Measurements from ENCODE around the gene NTRK3.

The NTRK3 gene

DNA sequence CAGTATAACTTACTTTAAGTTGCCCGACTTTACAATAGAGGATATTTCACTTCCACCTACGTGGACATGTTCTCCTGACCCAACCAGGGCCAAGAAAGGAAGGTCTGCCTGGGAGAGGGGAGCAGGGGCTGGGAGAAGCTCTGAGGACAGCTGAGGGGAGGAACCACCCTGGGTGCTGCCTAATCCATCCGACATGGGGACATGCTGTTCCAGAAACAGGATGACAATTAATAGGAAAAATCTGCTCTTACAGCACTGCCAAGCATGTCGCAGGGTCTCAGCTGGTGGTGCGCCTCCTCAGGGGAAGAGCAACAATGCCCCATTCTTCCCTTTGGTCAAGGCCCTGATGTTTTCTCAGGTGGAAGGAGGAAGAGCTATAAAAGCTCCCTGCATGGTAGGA is 132.3 kb downstream of the NTRK3 start:
- TF ChIP-seq, protein P1, sequence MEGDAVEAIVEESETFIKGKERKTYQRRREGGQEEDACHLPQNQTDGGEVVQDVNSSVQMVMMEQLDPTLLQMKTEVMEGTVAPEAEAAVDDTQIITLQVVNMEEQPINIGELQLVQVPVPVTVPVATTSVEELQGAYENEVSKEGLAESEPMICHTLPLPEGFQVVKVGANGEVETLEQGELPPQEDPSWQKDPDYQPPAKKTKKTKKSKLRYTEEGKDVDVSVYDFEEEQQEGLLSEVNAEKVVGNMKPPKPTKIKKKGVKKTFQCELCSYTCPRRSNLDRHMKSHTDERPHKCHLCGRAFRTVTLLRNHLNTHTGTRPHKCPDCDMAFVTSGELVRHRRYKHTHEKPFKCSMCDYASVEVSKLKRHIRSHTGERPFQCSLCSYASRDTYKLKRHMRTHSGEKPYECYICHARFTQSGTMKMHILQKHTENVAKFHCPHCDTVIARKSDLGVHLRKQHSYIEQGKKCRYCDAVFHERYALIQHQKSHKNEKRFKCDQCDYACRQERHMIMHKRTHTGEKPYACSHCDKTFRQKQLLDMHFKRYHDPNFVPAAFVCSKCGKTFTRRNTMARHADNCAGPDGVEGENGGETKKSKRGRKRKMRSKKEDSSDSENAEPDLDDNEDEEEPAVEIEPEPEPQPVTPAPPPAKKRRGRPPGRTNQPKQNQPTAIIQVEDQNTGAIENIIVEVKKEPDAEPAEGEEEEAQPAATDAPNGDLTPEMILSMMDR (IDR thresholded peaks at IDR 0.05; ENCODE audit: control insufficient read depth, extremely low read depth, insufficient read depth): no peak
- DNase-seq (ENCODE audit: low read depth): no peak
- H3K4me3 ChIP-seq (ENCODE audit: low read depth, low read length): no peak overlapping the region

DNA sequence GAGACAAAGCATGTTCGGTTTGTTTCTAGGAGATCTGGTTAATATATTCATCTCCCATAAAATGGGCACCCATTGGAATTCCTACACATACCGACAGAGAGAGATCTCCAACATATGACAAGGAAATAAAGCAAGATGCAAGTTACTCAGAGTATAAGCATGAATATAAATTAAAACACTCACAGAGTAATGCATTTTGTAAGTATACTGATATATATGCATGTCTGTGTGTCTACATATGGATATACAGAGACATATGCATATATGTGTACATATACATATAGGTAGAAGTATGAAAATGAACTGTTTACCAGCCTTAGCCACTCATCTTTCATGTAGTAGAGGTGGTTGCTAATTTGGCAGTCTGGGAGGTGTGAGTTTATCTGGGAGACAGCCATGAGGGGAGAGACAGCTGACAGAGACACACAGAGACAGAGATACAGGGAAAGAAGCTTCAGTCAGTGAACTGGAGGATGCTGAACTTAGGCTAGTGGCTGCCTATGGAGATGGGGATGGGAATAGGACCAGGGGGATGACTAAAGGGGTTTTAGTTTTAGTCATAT is 134.5 kb downstream of the NTRK3 start:
- TF ChIP-seq, protein P1 (IDR thresholded peaks at IDR 0.05; ENCODE audit: control insufficient read depth, extremely low read depth, insufficient read depth): no peak
- DNase-seq (ENCODE audit: low read depth): no peak
- H3K4me3 ChIP-seq (ENCODE audit: low read depth, low read length): no peak overlapping the region

DNA sequence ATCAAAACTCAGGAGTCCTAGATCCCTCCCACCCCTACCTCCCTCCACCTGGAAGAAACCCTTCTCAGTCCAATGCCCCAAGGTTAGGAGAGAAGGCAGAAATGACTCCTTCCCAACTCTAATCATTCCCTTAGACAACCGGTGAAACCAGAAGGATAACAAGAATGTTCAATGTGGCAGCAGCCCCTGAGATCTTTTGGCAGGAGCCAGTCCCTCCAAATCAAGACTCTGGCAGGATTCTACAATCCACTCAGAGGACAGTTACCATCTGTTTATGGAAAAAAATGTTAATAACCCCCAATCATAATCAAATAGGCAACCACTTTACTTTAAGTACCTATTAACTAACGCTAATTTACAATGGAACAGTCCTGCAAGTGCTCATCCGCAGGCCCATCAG is 136.5 kb downstream of the NTRK3 start:
- TF ChIP-seq, protein P1 (IDR thresholded peaks at IDR 0.05; ENCODE audit: control insufficient read depth, extremely low read depth, insufficient read depth): no peak
- H3K4me3 ChIP-seq (ENCODE audit: low read depth, low read length): no peak overlapping the region
- no peak for DNase-seq (ENCODE audit: low read depth)

DNA sequence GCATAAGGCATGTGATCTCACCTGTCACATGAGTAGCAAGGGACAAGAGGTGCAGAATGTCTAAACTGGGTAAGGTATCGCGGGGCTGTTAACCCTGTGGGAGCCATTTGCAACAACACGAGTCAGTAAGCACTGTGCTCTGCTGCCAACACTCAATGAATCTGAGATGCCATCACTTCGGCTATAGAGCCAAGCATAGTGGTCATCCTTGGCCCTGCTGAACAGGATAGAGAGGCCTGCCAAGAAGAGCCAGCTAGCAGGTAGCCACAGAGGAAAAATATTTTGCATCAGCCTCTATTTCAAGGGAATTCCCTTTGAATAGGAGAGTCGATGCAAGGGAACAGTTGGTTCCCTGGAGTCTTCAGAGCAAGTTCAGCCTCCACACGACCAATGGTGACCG is 137.8 kb downstream of the NTRK3 start:
- no peak for DNase-seq (ENCODE audit: low read depth)
- TF ChIP-seq, protein P1 (IDR thresholded peaks at IDR 0.05; ENCODE audit: control insufficient read depth, extremely low read depth, insufficient read depth): no peak
- no peak overlapping the region for H3K4me3 ChIP-seq (ENCODE audit: low read depth, low read length)

DNA sequence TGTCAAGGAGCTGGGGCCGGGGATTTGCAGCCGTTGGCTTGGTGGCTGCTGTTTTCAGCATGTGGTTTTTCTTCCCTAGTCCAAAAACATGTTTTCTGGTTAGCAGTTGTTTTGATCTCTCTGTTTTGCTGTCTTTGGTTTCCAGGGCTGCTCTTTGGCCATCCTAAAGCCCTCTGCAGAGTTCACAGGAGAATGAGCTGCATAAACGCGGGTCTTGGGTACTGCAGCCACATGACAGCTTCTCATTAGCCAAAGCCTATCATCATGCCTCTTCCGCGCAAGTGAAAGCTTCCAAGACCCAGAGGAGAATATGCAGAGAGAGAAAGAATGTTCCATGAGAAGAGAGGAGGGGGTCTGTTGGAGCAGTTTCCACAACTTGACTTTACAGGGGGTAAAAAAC is 138.5 kb downstream of the NTRK3 start:
- no peak for DNase-seq (ENCODE audit: low read depth)
- H3K4me3 ChIP-seq (ENCODE audit: low read depth, low read length): no peak overlapping the region
- TF ChIP-seq, protein P1 (IDR thresholded peaks at IDR 0.05; ENCODE audit: control insufficient read depth, extremely low read depth, insufficient read depth): no peak

DNA sequence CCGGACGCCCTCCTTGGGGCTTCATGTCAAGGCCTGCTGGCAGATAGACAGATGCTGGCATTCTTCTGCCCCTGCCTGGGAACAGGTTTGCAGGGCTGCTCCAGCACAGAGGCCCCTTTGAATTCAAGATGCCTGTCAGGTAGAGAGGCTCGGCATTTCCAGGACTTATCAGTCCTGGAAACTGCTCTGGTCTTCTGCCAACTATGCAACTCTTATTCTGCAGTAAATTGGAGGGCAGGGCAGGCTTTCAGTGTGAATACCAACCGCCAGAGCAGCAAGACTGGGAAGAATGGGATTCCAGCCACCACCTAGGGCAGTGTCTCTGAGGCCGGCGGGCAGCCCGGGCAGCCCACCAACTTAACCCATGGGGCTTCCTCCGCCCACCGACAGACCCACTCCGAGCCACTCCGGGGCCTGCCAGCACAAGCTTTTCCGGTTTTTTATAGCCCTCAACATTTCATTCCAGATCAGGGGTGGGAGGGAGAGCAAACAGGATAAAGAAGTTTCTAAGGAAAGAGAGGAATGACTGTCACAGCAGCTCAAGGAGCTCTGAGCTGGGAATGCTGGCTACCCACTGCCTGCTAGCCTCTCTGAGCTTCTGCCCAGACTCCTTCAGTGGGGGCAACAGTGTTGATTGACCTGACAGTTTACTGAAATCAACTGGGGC is 140.9 kb downstream of the NTRK3 start:
- no peak for DNase-seq (ENCODE audit: low read depth)
- H3K4me3 ChIP-seq (ENCODE audit: low read depth, low read length): no peak overlapping the region
- TF ChIP-seq, protein P1 (IDR thresholded peaks at IDR 0.05; ENCODE audit: control insufficient read depth, extremely low read depth, insufficient read depth): no peak
